D721Med (cell line): ENCODE data around the gene UBE2I.
"Not testable (repeated sequence)": the region's sequence is repeated elsewhere in the genome, so short reads cannot be mapped to it uniquely, and the experiment has no call there.

Experiments used
- DNase-seq: peaks from one replicate; pipeline ENCODE4 v3.0.0; 2011; ENCODE audit warnings: low spot score; ENCODE audit not compliant: insufficient read length
- FAIRE-seq: peaks from 2 replicates; lab custom pipeline; 2011; peaks lifted over from hg19 to GRCh38; lab: Jason Lieb, UNC
- TF ChIP-seq, protein P1 (sequence below): IDR thresholded peaks from 2 replicates; pipeline ENCODE4 v1.5.1; 2012; ENCODE audit warnings: mild to moderate bottlenecking, control low read depth; ENCODE audit not compliant: insufficient read depth; ENCODE audit errors: missing control alignments

The UBE2I gene

DNA sequence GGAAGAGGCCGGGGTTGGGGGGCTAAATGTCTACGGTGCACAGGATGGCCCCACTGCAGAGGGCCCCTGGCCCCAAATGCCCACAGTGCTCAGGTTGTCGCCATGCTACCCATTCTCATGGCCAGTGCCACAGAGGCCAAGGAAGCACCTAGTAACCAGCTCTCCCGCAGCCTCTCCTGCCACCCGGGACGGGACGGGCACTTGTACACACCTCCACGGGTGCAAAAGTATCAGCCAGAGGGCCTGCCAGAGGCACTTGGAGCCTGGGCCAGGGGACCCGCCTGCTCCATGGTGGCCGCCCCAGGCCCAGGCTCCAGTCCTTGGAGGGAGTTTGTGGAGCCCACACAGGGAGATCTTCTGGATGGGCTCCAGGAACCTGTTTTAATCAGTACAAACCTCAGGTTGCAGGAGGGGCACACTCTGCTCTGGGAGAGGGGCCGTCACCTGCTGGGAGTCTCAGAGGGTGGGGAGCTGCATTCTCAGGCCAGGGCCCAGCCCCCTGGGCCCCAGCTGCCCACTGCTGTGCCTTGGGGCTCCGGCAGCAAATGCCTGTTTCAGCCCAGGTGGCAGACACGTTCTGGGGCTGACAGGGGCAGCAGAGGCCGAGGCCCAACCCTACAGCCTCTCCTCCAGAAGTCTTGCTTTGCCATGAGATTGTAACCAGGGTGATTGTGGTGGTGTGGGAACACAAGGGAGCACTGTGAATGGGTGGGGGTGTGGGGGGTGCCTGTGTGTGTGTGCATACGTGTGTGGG is 45.7 kb upstream of the UBE2I start:
- TF ChIP-seq, protein P1, sequence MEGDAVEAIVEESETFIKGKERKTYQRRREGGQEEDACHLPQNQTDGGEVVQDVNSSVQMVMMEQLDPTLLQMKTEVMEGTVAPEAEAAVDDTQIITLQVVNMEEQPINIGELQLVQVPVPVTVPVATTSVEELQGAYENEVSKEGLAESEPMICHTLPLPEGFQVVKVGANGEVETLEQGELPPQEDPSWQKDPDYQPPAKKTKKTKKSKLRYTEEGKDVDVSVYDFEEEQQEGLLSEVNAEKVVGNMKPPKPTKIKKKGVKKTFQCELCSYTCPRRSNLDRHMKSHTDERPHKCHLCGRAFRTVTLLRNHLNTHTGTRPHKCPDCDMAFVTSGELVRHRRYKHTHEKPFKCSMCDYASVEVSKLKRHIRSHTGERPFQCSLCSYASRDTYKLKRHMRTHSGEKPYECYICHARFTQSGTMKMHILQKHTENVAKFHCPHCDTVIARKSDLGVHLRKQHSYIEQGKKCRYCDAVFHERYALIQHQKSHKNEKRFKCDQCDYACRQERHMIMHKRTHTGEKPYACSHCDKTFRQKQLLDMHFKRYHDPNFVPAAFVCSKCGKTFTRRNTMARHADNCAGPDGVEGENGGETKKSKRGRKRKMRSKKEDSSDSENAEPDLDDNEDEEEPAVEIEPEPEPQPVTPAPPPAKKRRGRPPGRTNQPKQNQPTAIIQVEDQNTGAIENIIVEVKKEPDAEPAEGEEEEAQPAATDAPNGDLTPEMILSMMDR, result no peak
- no peak for DNase-seq
- no peak for FAIRE-seq

DNA sequence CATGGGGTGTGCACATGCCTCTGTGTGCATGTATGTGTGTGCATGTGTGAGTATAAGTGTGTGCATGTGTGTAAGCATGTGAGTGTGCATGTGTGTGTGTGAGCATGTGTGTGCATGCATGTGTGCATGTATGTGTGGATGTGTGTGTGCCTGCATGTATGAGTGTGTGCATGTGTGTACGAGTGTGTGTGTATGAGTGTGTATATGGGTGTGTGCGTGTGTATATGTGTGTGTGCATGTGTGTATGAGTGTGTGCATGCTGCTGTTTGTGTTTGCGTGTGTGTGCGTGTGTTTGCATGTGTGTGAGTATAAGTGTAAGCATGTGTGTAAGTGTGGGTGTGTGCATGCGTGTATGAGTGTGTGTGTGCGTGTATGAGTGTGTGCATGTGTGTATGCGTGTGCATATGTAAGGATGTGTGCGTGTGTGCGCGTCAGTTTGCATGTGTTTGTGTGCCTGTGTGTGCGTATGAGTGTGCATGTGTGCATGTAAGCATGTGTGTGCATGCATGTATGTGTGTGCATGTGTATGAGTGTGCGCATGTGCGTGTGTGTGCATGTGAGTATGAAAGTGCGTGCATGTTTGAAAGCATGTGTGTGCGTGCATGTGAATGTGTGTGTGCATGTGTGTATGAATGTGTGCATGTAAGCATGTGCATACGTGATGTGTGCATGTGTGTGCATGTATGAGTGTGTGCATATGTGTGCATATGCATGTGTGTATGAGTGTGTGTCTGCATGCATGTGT is 44.9 kb upstream of the UBE2I start:
- TF ChIP-seq, protein P1, result no peak
- no peak for FAIRE-seq
- no peak for DNase-seq

DNA sequence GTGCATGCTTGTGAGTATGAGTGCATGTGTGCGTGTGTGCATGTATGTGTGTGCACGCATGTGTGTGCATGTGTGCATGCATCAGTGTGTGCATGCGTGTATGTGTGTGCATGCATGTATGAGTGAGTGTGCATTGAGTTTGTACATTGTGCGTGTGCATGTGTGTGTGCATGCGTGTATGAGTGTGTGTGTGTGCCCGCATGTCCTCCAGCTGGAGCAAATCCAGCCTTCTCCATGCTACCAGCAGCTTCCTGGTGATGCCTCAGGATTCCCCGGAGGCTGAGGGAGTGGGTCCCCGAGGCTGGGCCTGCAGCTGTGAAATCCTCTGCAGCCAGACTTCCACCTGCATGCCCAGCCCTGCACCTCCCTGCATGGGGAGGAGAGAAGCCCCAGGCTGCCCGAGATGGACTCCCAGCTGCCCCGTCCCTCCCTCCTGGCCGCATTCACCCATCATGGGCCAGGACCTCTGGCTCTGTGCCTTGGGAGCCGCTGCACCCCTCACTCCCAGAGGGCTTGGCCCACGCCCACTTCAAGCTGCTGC is 44.3 kb upstream of the UBE2I start:
- TF ChIP-seq, protein P1, result no peak
- DNase-seq, result no peak
- FAIRE-seq, result no peak

DNA sequence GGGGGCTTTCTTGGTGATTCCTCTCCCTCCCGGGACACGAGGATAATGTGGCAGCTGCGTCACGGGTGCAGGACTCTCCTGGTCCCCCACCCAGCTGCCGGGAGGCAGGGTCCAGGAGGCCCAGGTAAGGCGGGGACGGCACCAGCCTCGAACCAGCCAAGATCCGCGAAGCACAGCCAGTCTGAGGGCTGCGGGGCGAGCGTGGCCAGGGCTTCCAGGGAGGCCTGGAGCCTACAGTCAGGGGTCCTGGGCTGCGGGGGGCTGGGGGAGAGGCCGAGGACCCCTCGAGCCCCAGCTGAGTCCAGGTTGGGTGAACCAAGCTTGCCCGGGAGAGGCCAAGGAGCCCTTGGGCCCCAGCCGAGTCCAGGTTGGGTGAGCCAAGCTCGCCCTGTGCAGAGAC is 43.6 kb upstream of the UBE2I start:
- DNase-seq, result no peak
- FAIRE-seq, result no peak
- TF ChIP-seq, protein P1, result no peak

DNA sequence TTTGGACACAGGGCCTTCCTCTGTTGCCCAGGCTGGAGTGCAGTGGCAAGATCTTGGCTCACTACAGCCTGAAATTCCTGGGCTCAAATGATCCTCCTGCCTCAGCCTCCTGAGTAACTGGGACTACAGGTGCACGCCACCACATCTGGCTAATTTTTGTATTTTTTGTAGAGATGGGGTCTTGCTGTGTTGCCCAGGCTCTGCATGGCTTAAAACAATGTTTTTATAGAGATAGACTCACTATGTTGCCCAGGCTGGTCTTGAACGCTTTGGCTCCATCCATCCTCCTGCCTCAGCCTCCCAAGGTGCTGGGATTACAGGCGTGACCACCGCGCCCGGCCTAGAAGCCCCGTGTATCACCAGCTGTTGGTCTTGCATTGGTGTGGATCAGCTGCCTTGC is 40.0 kb upstream of the UBE2I start:
- not testable (repeated sequence) for FAIRE-seq, DNase-seq

DNA sequence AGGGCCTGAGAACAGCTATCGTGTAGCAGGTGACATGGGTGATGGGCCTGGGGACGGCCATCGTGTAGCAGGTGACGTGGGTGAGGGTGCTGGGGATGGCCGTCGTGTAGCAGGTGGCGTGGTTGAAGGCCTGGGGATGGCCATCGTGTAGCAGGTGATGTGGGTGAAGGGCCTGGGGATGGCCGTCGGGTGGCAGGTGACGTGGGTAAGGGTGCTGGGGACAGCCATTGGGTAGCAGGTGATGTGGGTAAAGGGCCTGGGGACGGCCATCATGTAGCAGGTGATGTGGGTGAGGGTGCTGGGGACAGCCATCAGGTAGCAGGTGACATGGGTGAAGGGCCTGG is 38.1 kb upstream of the UBE2I start:
- DNase-seq (no peak), FAIRE-seq (no peak)
- TF ChIP-seq, protein P1, result no peak

DNA sequence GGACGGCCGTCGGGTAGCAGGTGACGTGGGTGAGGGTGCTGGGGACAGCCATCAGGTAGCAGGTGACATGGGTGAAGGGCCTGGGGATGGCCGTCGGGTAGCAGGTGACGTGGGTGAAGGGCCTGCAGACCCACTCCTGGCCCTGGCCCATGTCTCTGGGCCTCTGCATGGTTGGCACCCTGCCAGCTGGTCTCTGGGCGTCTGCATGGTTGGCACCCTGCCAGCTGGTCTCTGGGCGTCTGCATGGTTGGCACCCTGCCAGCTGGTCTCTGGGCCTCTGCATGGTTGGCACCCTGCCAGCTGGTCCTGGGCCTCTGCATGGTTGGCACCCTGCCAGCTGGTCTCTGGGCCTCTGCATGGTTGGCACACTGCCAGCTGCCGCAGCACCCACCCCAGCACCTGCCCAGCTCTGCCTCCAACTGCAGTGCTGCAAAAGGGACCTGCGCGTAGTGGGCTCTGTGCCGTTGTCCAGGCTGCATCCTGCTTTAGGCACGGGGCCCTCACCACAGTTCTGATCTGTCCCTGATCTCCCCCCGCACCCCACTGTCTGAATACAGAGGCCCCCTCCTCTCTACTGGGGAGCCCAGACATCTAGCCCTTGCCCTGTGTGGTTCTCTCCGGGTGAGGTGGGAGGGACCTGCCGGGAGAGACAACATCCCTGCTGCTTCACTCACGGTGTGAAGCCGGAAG is 37.6 kb upstream of the UBE2I start:
- FAIRE-seq, DNase-seq: not testable (repeated sequence)
